D721Med (cell line): Measurements from ENCODE around the gene DIP2A.
"Not testable (repeated sequence)": the region's sequence is repeated elsewhere in the genome, so short reads cannot be mapped to it uniquely, and the experiment has no call there.

Experiments used
- DNase-seq: peaks from one replicate; pipeline ENCODE4 v3.0.0; 2011; ENCODE audit warnings: low spot score; ENCODE audit not compliant: insufficient read length
- FAIRE-seq: peaks from 2 replicates; lab custom pipeline; 2011; peaks lifted over from hg19 to GRCh38; lab: Jason Lieb, UNC
- CTCF ChIP-seq: IDR thresholded peaks from 2 replicates; pipeline ENCODE4 v1.5.1; 2012; ENCODE audit warnings: mild to moderate bottlenecking, control low read depth; ENCODE audit not compliant: insufficient read depth; ENCODE audit errors: missing control alignments

Gene DIP2A

GRCh38 chr21:46567348-46567747 lies 108.7 kb downstream of the DIP2A start:
- no peak for TF ChIP-seq CTCF
- FAIRE-seq (no peak), DNase-seq (no peak)

GRCh38 chr21:46568562-46568961 lies 109.9 kb downstream of the DIP2A start:
- DNase-seq (no peak), FAIRE-seq (no peak)
- TF ChIP-seq CTCF = no peak

- DNase-seq = no peak
- FAIRE-seq = no peak
- TF ChIP-seq CTCF = no peak
Measured at GRCh38 chr21:46569081-46569480, 110.4 kb downstream of the DIP2A start.

GRCh38 chr21:46570119-46570518 lies 111.4 kb downstream of the DIP2A start:
- no peak for TF ChIP-seq CTCF
- no peak for FAIRE-seq
- no peak for DNase-seq

GRCh38 chr21:46570631-46571030 lies 111.9 kb downstream of the DIP2A start:
- TF ChIP-seq CTCF = no peak
- DNase-seq = no peak
- FAIRE-seq = no peak

GRCh38 chr21:46572850-46573249 lies 114.2 kb downstream of the DIP2A start:
- FAIRE-seq (no peak), DNase-seq (no peak)

GRCh38 chr21:46577786-46578185 lies 119.1 kb downstream of the DIP2A start:
- not testable (repeated sequence) for FAIRE-seq, DNase-seq

More at GRCh38 chr21:46572850-46573249, 114.2 kb downstream of the DIP2A start:
- no peak for TF ChIP-seq CTCF

- not testable (repeated sequence) for FAIRE-seq, DNase-seq
Measured at GRCh38 chr21:46579394-46579793, 120.7 kb downstream of the DIP2A start.
